ENCODE measurements around the gene NEK5.
"Not testable (repeated sequence)": the region's sequence is repeated elsewhere in the genome, so short reads cannot be mapped to it uniquely, and the experiment has no call there.

NEK5 gene, protein sequence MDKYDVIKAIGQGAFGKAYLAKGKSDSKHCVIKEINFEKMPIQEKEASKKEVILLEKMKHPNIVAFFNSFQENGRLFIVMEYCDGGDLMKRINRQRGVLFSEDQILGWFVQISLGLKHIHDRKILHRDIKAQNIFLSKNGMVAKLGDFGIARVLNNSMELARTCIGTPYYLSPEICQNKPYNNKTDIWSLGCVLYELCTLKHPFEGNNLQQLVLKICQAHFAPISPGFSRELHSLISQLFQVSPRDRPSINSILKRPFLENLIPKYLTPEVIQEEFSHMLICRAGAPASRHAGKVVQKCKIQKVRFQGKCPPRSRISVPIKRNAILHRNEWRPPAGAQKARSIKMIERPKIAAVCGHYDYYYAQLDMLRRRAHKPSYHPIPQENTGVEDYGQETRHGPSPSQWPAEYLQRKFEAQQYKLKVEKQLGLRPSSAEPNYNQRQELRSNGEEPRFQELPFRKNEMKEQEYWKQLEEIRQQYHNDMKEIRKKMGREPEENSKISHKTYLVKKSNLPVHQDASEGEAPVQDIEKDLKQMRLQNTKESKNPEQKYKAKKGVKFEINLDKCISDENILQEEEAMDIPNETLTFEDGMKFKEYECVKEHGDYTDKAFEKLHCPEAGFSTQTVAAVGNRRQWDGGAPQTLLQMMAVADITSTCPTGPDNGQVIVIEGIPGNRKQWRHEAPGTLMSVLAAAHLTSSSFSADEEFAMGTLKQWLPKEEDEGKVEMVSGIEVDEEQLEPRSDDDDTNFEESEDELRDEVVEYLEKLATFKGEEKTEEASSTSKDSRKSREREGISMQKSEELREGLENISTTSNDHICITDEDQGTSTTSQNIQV

GRCh38 chr13:52128714-52129700 is at the start of gene NEK5:
TSS of gene NEK5 (minus strand) at chr13:52129073. CDS start at chr13:52127482, 1,591 bp downstream.
- DNase-seq: peak; percentile 63

GRCh38 chr13:52177276-52177675 is 48.4 kb upstream of the NEK5 start:
- no peak for DNase-seq

DNA sequence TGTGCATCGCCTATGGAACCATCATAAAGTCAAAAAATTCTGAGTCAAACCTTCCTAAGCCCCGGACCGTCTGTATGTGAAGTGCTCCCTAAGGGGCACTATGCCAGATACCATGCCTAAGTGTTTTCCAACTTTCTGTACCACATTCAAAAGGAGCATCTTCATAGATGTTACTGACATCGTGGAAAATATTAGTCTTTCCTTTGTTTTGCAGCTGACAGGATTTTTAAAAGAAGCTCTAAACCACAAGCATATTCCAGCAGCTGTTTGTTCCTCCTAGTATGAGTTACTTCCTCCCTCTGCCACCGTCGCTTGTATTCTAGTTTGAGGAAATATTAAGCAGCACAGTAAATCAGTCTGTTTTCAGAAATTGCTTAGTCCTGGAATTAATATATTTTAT is 45.1 kb upstream of the NEK5 start:
- DNase-seq: not testable (repeated sequence)

- no peak for DNase-seq
Measured at GRCh38 chr13:52173373-52173772, 44.5 kb upstream of the NEK5 start.

DNA sequence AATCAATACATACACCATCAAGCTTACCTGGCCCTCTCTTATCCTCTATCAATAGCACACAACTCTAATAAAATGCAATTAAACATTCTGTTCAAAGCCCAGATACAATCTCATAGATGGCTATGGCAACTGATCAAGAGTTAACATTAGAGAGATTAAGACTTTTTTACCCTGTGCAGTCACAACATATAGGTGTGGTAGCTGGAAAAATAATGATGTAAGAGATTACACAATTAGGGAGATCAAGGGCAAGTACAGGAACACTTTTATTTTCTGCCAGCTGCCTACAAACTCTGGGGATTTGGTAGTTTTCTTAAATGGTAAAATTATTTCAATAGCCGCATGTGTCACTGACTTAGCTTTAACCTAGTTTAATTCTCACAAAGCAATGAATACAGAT is 42.8 kb upstream of the NEK5 start:
- DNase-seq: not testable (repeated sequence)

- not testable (repeated sequence) for DNase-seq
Measured at GRCh38 chr13:52170828-52171391, 42.0 kb upstream of the NEK5 start.

- DNase-seq: no peak
Measured at GRCh38 chr13:52169839-52170238, 41.0 kb upstream of the NEK5 start.

DNA sequence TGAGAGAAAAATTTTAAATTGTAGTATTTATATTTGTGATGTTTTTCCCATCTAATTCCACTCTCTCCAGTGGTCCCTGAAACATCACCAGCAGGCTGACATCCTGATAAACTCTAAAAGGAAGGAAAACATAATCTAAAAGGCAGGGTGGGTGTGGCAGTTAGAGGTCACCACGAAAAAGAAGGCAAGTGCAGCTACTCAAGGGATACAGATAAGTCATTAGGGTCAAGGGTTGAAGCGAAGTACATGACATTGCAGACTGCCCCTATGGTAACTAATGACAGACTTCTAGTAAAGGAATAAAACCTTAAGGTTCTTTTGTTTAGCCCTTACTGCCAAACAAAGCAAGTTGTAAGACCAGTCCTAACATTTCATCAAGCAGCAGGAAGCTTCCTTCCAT is 36.5 kb upstream of the NEK5 start:
- DNase-seq: no peak

DNA sequence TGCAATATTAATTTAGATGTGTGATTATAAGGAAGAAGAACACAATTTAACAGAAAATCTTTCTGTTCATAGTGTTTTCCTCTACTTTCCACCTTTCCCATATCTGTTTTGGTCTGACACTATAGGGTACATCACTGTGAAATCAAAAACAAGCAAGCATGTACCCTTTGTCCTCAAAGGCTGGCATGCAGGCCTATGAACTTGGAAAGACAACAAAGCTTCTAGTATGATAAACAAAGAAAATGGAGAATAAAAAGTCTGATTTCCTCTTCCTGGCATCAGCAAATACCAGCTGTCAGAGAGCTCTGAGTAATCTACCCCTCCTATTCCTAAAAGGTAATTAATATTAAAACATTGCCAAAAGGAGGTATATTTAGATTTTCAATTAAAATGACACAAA is 36.1 kb upstream of the NEK5 start:
- no peak for DNase-seq

- DNase-seq: not testable (repeated sequence)
Measured at GRCh38 chr13:52163878-52164277, 35.0 kb upstream of the NEK5 start.

DNA sequence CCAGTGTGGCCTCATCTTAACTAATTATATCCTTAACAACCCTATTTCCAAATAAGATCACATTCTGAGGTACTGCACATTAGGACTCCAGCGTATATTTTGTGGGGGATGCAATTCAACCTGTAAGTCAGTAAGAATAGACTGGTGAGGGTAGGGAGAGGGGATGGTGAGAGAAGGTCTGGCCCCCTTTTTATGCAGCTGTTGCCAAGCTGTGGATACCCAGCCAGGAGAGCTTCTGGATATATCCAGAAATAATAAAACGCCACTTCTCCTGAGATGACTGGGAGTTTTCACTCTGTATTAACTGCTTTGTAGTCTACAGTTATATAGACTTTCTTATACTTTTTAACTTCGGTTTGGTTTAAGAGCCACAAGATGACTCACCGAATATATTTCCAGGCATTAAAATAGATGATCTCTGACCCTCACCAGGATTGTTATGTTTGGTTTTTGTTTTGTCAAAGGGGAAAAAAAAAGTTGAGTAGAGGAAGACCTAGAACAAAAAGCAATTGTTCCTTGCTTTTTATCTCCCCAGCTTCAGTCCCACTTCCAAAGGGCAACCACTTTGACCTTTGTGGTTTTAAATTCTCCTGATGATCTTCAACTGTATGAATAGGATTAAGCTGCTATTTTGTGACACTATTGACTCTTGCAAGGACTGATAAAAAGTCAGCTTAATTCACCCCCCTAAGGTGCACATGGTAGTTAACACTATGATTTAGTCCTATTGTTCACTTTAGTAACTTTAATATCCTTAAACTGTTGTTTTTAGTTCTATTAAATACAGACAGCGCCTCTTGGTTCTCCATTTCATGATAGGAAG is 33.6 kb upstream of the NEK5 start:
- no peak for DNase-seq

DNA sequence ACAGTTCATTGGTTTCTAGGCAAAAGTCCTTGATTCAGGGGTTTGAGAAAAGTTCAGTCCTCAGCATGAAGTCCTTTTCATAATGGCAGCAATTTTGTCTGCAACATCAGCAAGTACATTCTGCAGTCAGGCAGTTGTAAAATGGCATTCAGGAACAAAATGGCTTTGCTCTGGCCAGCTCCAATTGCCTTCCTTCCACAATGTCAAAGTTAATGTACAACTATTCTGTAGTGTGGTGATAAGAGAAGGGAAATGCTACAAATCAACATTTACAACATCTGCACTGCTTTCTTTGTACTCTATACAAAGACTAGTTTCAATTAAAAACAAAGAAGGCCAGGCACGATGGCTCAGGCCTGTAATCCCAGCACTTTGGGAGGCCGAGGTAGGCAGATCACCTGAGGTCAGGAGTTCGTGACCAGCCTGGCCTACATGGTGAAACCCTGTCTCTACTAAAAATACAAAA is 32.3 kb upstream of the NEK5 start:
- no peak for DNase-seq

DNA sequence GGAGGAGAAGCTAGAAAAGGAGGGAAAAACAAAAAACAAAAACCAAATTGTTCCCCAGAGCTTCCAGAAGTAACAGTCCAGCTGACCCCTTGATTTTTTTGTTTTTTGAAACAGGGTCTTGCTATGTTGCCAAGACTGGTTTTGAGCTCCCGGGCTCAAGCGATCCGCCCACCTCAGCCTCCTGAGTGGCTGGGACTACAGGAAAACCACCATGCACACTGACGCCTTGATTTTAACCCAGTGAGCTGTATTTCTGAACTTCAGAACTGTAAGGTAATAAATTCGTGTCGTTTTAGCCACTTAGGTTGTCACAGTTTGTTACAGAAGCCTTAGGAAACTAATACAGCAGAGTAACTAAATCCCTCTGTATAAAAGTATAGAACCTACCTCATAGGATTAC is 31.6 kb upstream of the NEK5 start:
- no peak for DNase-seq

GRCh38 chr13:52160053-52160452 is 31.2 kb upstream of the NEK5 start:
- no peak for DNase-seq

GRCh38 chr13:52159159-52159982 is 30.5 kb upstream of the NEK5 start, which contains the start of gene NEK3:
TSS of gene NEK3 (minus strand) at chr13:52159597. CDS start at chr13:52156191, 3,406 bp downstream.
- peak; percentile 63 for DNase-seq

- no peak for DNase-seq
Measured at GRCh38 chr13:52158629-52159158, 29.8 kb upstream of the NEK5 start.

GRCh38 chr13:52156724-52157261 is 27.9 kb upstream of the NEK5 start:
- DNase-seq: no peak

- no peak for DNase-seq
Measured at GRCh38 chr13:52155177-52155576, 26.3 kb upstream of the NEK5 start.

- no peak for DNase-seq
Measured at GRCh38 chr13:52147225-52147624, 18.4 kb upstream of the NEK5 start.

GRCh38 chr13:52141299-52141698 is 12.4 kb upstream of the NEK5 start:
- DNase-seq: no peak
